Measurements from ENCODE around the gene MICOS13.
"Not testable (repeated sequence)": the region's sequence is repeated elsewhere in the genome, so short reads cannot be mapped to it uniquely, and the experiment has no call there.

The MICOS13 gene

GRCh38 chr19:5693195-5694166 lies 13.2 kb upstream of the MICOS13 start:
- no peak for TF ChIP-seq CTCF (IDR thresholded peaks at IDR 0.05; ENCODE audit: low read depth, low read length)
- DNase-seq (ENCODE audit: extremely low read depth, low read depth) = no peak

GRCh38 chr19:5692723-5693194 lies 12.4 kb upstream of the MICOS13 start:
- no peak for TF ChIP-seq CTCF (IDR thresholded peaks at IDR 0.05; ENCODE audit: low read depth, low read length)
- no peak for DNase-seq (ENCODE audit: extremely low read depth, low read depth)

GRCh38 chr19:5691822-5692722 lies 11.8 kb upstream of the MICOS13 start:
- TF ChIP-seq CTCF (IDR thresholded peaks at IDR 0.05; ENCODE audit: low read depth, low read length) = no peak
- DNase-seq (ENCODE audit: extremely low read depth, low read depth) = no peak

- peak; percentile 28 for DNase-seq (ENCODE audit: extremely low read depth, low read depth)
Observed at GRCh38 chr19:5690955-5691821, 10.9 kb upstream of the MICOS13 start.

GRCh38 chr19:5690125-5690954 lies 10.0 kb upstream of the MICOS13 start, which contains the start of gene RPL36:
TSS of gene RPL36 (plus strand) at chr19:5690295. CDS start at chr19:5690508, 213 bp downstream.
- peak; percentile 92 for DNase-seq (ENCODE audit: extremely low read depth, low read depth)
- peak; percentile 93 for TF ChIP-seq CTCF (IDR thresholded peaks at IDR 0.05; ENCODE audit: low read depth, low read length)

More at GRCh38 chr19:5690955-5691821, 10.9 kb upstream of the MICOS13 start:
- TF ChIP-seq CTCF (IDR thresholded peaks at IDR 0.05; ENCODE audit: low read depth, low read length) = no peak

- DNase-seq (ENCODE audit: extremely low read depth, low read depth) = not testable (repeated sequence)
Observed at GRCh38 chr19:5688262-5688881, 8.1 kb upstream of the MICOS13 start.

All from AG09319 (cell line).